GM13977 (cell line): ENCODE results near the gene NEK7.

Experiments
- DNase-seq: peaks from one replicate; pipeline ENCODE4 v3.0.0; 2012; ENCODE audit warnings: low spot score
- CTCF ChIP-seq: IDR thresholded peaks from 2 replicates; pipeline ENCODE4 v1.5.1; 2012; ENCODE audit warnings: mild to moderate bottlenecking, control low read depth; ENCODE audit not compliant: insufficient read depth; ENCODE audit errors: extremely low read depth, missing control alignments
- in situ Hi-C: fragments of 300-500 bp; cut with MboI; formaldehyde crosslinking; loops from one replicate; pipeline ENCODE4 v1.12.0; 2022; ENCODE audit warnings: low sequenced_read_pairs, low pct_unique_long_range_greater_than_20kb, mixed read lengths, inconsistent platforms; ENCODE audit not compliant: unreplicated experiment

The NEK7 gene

GRCh38 chr1:198270273-198270828 is 113.6 kb downstream of the NEK7 start:
- no peak for TF ChIP-seq CTCF
- DNase-seq, result no peak
- in situ Hi-C loops, result no loop called here

GRCh38 chr1:198271467-198271866 is 114.7 kb downstream of the NEK7 start:
- no peak for DNase-seq
- TF ChIP-seq CTCF, result no peak
- in situ Hi-C loops, result no loop called here

GRCh38 chr1:198272492-198272891 is 115.7 kb downstream of the NEK7 start:
- TF ChIP-seq CTCF, result no peak
- no peak for DNase-seq
- in situ Hi-C loops, result no loop called here

- in situ Hi-C loops, result no loop called here
- no peak for DNase-seq
These were observed 117.0 kb downstream of the NEK7 start for GRCh38 chr1:198273748-198274295.

GRCh38 chr1:198275597-198275996 is 118.8 kb downstream of the NEK7 start:
- TF ChIP-seq CTCF, result no peak
- DNase-seq, result no peak
- in situ Hi-C loops, result no loop called here

More at GRCh38 chr1:198273748-198274295, 117.0 kb downstream of the NEK7 start:
- TF ChIP-seq CTCF, result no peak

GRCh38 chr1:198276241-198276640 is 119.4 kb downstream of the NEK7 start:
- no peak for TF ChIP-seq CTCF
- in situ Hi-C loops, result no loop called here
- no peak for DNase-seq
